ENCODE measurements around the gene EIPR1.

DNA sequence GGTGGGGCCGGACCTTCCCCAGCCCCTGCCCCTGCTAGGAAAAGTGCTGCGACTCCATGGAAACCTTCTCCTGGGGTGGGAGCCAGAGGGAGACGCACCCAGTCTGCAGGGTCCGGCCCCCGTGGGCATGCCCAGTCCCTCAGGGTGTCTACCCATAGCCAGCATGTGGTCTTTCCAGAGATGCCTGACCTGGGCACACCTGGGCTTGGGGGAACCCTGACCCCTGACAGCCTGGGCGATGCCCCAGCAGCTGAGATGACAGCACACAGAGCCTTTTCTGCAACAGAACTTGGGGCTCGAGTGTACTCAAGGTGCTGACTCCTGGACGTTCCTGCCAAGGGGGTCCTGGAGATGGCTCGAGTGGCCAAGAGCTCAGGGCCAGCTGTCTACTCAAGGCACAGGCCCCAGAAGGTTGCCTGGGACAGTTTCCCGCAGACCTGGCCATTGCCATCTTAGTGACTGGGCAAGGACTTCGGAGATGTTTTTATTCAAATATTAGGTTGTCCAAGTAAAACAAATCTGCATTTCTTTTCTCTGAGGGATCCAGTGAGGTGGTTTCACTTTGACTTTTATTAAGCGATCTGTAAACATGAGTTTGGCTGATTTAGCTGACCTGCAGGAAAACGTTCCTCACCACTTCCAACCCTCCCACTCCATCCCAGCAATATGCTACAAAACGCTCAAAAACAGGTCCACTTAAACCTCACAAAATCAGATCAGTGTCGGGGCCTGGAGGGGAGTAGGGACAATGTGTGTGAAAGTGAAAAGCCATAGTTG is 228.0 kb downstream of the EIPR1 start:
- TF ChIP-seq, protein P1, sequence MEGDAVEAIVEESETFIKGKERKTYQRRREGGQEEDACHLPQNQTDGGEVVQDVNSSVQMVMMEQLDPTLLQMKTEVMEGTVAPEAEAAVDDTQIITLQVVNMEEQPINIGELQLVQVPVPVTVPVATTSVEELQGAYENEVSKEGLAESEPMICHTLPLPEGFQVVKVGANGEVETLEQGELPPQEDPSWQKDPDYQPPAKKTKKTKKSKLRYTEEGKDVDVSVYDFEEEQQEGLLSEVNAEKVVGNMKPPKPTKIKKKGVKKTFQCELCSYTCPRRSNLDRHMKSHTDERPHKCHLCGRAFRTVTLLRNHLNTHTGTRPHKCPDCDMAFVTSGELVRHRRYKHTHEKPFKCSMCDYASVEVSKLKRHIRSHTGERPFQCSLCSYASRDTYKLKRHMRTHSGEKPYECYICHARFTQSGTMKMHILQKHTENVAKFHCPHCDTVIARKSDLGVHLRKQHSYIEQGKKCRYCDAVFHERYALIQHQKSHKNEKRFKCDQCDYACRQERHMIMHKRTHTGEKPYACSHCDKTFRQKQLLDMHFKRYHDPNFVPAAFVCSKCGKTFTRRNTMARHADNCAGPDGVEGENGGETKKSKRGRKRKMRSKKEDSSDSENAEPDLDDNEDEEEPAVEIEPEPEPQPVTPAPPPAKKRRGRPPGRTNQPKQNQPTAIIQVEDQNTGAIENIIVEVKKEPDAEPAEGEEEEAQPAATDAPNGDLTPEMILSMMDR (IDR thresholded peaks at IDR 0.05): no peak
- no peak for TF ChIP-seq POLR2A (IDR thresholded peaks at IDR 0.05)
- no peak for TF ChIP-seq EP300 (IDR thresholded peaks at IDR 0.05)

All from ovary (tissue), 3 donors.